ENCODE data around the gene PER1.

Gene PER1

GRCh38 chr17:8166731-8167130 lies 14.5 kb upstream of the PER1 start:
- no peak for DNase-seq (ENCODE audit: low read depth, low spot score)

- DNase-seq (ENCODE audit: low read depth, low spot score): no peak
These were observed 12.6 kb upstream of the PER1 start for GRCh38 chr17:8164815-8165131.

- DNase-seq (ENCODE audit: low read depth, low spot score): no peak
These were observed 12.0 kb upstream of the PER1 start for GRCh38 chr17:8163978-8164814.

GRCh38 chr17:8162997-8163977 lies 11.1 kb upstream of the PER1 start:
- no peak for DNase-seq (ENCODE audit: low read depth, low spot score)

- DNase-seq (ENCODE audit: low read depth, low spot score): no peak
These were observed 10.2 kb upstream of the PER1 start, which contains the start of gene VAMP2 for GRCh38 chr17:8162233-8162996. Gene VAMP2 (minus strand): TSS chr17:8162948. CDS start chr17:8162879, 69 bp downstream.

GRCh38 chr17:8161289-8162232 lies 9.4 kb upstream of the PER1 start:
- no peak for DNase-seq (ENCODE audit: low read depth, low spot score)

GRCh38 chr17:8160741-8161221 lies 8.6 kb upstream of the PER1 start:
- DNase-seq (ENCODE audit: low read depth, low spot score): no peak

- no peak for DNase-seq (ENCODE audit: low read depth, low spot score)
These were observed 8.0 kb upstream of the PER1 start for GRCh38 chr17:8160224-8160577.

GRCh38 chr17:8159459-8160223 lies 7.4 kb upstream of the PER1 start:
- DNase-seq (ENCODE audit: low read depth, low spot score): no peak

GRCh38 chr17:8159032-8159400 lies 6.8 kb upstream of the PER1 start:
- no peak for DNase-seq (ENCODE audit: low read depth, low spot score)

- no peak for DNase-seq (ENCODE audit: low read depth, low spot score)
These were observed 6.2 kb upstream of the PER1 start for GRCh38 chr17:8158267-8159031.

- DNase-seq (ENCODE audit: low read depth, low spot score): peak; percentile 100
These were observed 4.2 kb upstream of the PER1 start for GRCh38 chr17:8156246-8156992.

- DNase-seq (ENCODE audit: low read depth, low spot score): no peak
These were observed 3.7 kb upstream of the PER1 start for GRCh38 chr17:8155996-8156245.

GRCh38 chr17:8155231-8155995 lies 3.2 kb upstream of the PER1 start:
- no peak for DNase-seq (ENCODE audit: low read depth, low spot score)

- no peak for DNase-seq (ENCODE audit: low read depth, low spot score)
These were observed 2.5 kb upstream of the PER1 start for GRCh38 chr17:8154608-8155155.

GRCh38 chr17:8153957-8154607 lies 1.9 kb upstream of the PER1 start:
- DNase-seq (ENCODE audit: low read depth, low spot score): peak; percentile 99

GRCh38 chr17:8153525-8153956 lies 1.3 kb upstream of the PER1 start:
- DNase-seq (ENCODE audit: low read depth, low spot score): no peak

Data from brain pericyte (primary cell).